OCI-LY3 (cell line): ENCODE measurements around the gene CFAP46.

Experiments used
- H2AFZ ChIP-seq: fragments of 200-600, 300-600 bp; shearing (Covaris generic); 2 replicates; pipeline ENCODE4 v1.6.0; 2014; ENCODE audit warnings: antibody characterized with exemption, low read depth, low read length
- H3K27ac ChIP-seq: fragments of 200-600, 300-600 bp; sonication (generic); 2 replicates; pipeline ENCODE4 v1.5.1; 2014; ENCODE audit warnings: mild to moderate bottlenecking, low read length, moderate library complexity, mixed read lengths
- H3K27me3 ChIP-seq: fragments of 200-600, 300-600 bp; sonication (generic); 2 replicates; pipeline ENCODE4 v1.6.1; 2014; ENCODE audit warnings: low read depth, low read length, mixed read lengths
- H3K36me3 ChIP-seq: fragments of 200-600, 300-600 bp; sonication (generic); replicated peaks from 2 replicates; pipeline ENCODE3; 2014; ENCODE audit warnings: low read depth, low read length, mixed read lengths
- H3K4me1 ChIP-seq: fragments of 300-600, 200-600 bp; sonication (generic); 2 replicates; pipeline ENCODE4 v1.6.1; 2014; ENCODE audit warnings: low read length, mixed read lengths
- H3K4me2 ChIP-seq: fragments of 200-600, 300-600 bp; sonication (generic); 2 replicates; pipeline ENCODE4 v1.6.1; 2014; ENCODE audit warnings: low read length, mixed read lengths
- H3K4me3 ChIP-seq: fragments of 300-600, 200-600 bp; sonication (generic); 2 replicates; pipeline ENCODE4 v1.5.1; 2014; ENCODE audit warnings: antibody characterized with exemption, mild to moderate bottlenecking, low read length, moderate library complexity
- H3K79me2 ChIP-seq: fragments of 300-600, 200-600 bp; shearing (Covaris generic); 2 replicates; pipeline ENCODE4 v1.6.1; 2014; ENCODE audit warnings: mild to moderate bottlenecking, low read length, mixed read lengths
- H3K9ac ChIP-seq: fragments of 300-600, 200-600 bp; shearing (Covaris generic); 2 replicates; pipeline ENCODE4 v1.6.0; 2014; ENCODE audit warnings: mild to moderate bottlenecking, low read length, moderate library complexity
- H3K9me3 ChIP-seq: fragments of 200-600, 300-600 bp; shearing (Covaris generic); 2 replicates; pipeline ENCODE4 v1.6.1; 2014; ENCODE audit warnings: low read length, mixed read lengths; ENCODE audit not compliant: insufficient read depth
- H4K20me1 ChIP-seq: fragments of 200-600, 300-600 bp; sonication (generic); 2 replicates; pipeline ENCODE4 v1.6.1; 2016; ENCODE audit warnings: low read length, mixed read lengths; ENCODE audit not compliant: insufficient read depth
- CTCF ChIP-seq: fragments of 200-600, 300-600 bp; sonication (generic); IDR thresholded peaks from 2 replicates; pipeline ENCODE4 v1.5.1; 2014; ENCODE audit warnings: antibody characterized with exemption, low read length, low read depth
- EZH2phosphoT487 ChIP-seq: fragments of 200-600 bp; shearing (Covaris generic); IDR thresholded peaks from 2 replicates; pipeline ENCODE4 v1.6.1; 2018; ENCODE audit warnings: antibody characterized with exemption, mixed run types, low read depth

The CFAP46 gene

GRCh38 chr10:132989476-132990415 is 47.4 kb upstream of the CFAP46 start:
- H3K27ac ChIP-seq, result no peak overlapping the region
- no peak overlapping the region for H3K4me2 ChIP-seq
- no peaks in the 10 kb centered on the region for H3K27me3 ChIP-seq
- H2AFZ ChIP-seq, result no peak overlapping the region
- H3K36me3 ChIP-seq, result no peaks in the 10 kb centered on the region
- H3K79me2 ChIP-seq, result no peaks in the 10 kb centered on the region
- H3K9ac ChIP-seq, result no peak overlapping the region
- H3K4me3 ChIP-seq, result no peak overlapping the region
- H3K9me3 ChIP-seq, result no peaks in the 10 kb centered on the region
- no peak for TF ChIP-seq CTCF
- TF ChIP-seq EZH2phosphoT487, result no peak
- H3K4me1 ChIP-seq, result no peaks in the 10 kb centered on the region
- no peaks in the 10 kb centered on the region for H4K20me1 ChIP-seq

GRCh38 chr10:132988988-132989387 is 46.6 kb upstream of the CFAP46 start:
- Histone ChIP-seq H3K79me2 (no peaks in the 10 kb centered on the region), H3K4me2 (no peak overlapping the region), H4K20me1 (no peaks in the 10 kb centered on the region), H3K4me1 (no peaks in the 10 kb centered on the region), H3K4me3 (no peak overlapping the region), H3K36me3 (no peaks in the 10 kb centered on the region), H3K27me3 (no peaks in the 10 kb centered on the region), H3K27ac (no peak overlapping the region), H3K9ac (no peak overlapping the region), H2AFZ (no peak overlapping the region), H3K9me3 (no peaks in the 10 kb centered on the region)
- no peak for TF ChIP-seq CTCF
- TF ChIP-seq EZH2phosphoT487, result no peak

- Histone ChIP-seq H3K27me3 (no peaks in the 10 kb centered on the region), H2AFZ (no peak overlapping the region), H3K79me2 (no peaks in the 10 kb centered on the region), H3K9ac (no peak overlapping the region), H4K20me1 (no peaks in the 10 kb centered on the region), H3K4me2 (no peak overlapping the region), H3K36me3 (no peaks in the 10 kb centered on the region), H3K9me3 (no peaks in the 10 kb centered on the region), H3K4me1 (no peaks in the 10 kb centered on the region), H3K4me3 (no peak overlapping the region), H3K27ac (no peak overlapping the region)
- no peak for TF ChIP-seq CTCF
These were observed 45.6 kb upstream of the CFAP46 start for GRCh38 chr10:132987671-132988571.

- no peak overlapping the region for H2AFZ ChIP-seq
- no peaks in the 10 kb centered on the region for H4K20me1 ChIP-seq
- TF ChIP-seq CTCF (no peak), EZH2phosphoT487 (no peak)
- no peaks in the 10 kb centered on the region for H3K4me1 ChIP-seq
- no peaks in the 10 kb centered on the region for H3K36me3 ChIP-seq
- no peaks in the 10 kb centered on the region for H3K27me3 ChIP-seq
- no peaks in the 10 kb centered on the region for H3K79me2 ChIP-seq
- H3K9me3 ChIP-seq, result no peaks in the 10 kb centered on the region
- no peak overlapping the region for H3K4me2 ChIP-seq
- no peak overlapping the region for H3K4me3 ChIP-seq
- no peak overlapping the region for H3K27ac ChIP-seq
- no peak overlapping the region for H3K9ac ChIP-seq
These were observed 44.6 kb upstream of the CFAP46 start for GRCh38 chr10:132986978-132987377.
